ENCODE data around the gene CPNE8. TPM values are rescaled to one million over a fixed set of nuclear protein-coding genes. Genes with fewer than 3 reads are reported as not detected.

Gene CPNE8
- polyA plus RNA-seq, 2 of the 4 experiments (the other 2 are of a cell fraction): 8.0 to 30.1 TPM

DNA sequence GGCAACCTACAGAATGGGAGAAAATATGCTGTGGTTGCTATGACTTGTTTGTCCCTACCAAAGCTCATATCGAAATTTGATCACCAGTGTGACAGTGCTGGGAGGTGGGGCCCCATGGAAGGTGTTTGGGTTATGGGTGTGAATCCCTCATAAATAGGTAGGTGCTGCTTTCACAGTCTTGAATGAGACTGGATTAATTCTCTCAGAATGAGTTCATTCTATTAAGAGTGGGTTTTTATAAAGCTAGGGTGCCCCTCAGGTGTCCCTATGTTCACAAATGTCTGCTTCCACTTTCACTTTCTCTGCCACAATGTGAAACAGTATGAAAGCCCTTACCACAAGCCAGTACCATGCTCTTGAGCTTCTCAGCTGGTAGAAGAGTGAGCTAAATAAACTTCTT is 133.5 kb downstream of the CPNE8 start:
- no peak for DNase-seq (ENCODE audit: low read depth in 1 of 2, low spot score in 1 of 2)
- Histone ChIP-seq H3K9me3 (no peaks in the 10 kb centered on the region), H3K4me1 (no peaks in the 10 kb centered on the region; the same call in 2 of the 3 replicates), H3K4me2 (no peak overlapping the region), H3K4me3 (no peak overlapping the region), H3K27ac (no peak overlapping the region)
- ChIA-PET POLR2A (no interaction called here), CTCF (interaction anchor here (0.9 to 1.2 kb wide), 2 partner anchors 134 to 396 kb away, joined by 3 read pairs; no protein-coding TSS in a partner anchor)
- whole genome bisulfite sequencing (ENCODE audit: missing lambda C conversion rate): 86% methylated on average over 1 of the region's 1 CpG
- no peak for ATAC-seq
- FAIRE-seq: no peak
- TF ChIP-seq HOXB5 (CRISPR knock-in tag; IDR thresholded peaks at IDR 0.05) (no peak), KDM5A (IDR thresholded peaks at IDR 0.05) (no peak), FOXS1 (CRISPR knock-in tag; IDR thresholded peaks at IDR 0.05) (no peak), MYC (IDR thresholded peaks at IDR 0.05; ENCODE audit: borderline replicate concordance, low read length) (no peak), PHF8 (IDR thresholded peaks at IDR 0.05; ENCODE audit: borderline replicate concordance, low read depth) (no peak), POLR2A (IDR thresholded peaks at IDR 0.05; ENCODE audit: low read length) (no peak), ZFP36 (IDR thresholded peaks at IDR 0.05; ENCODE audit: borderline replicate concordance, partially characterized antibody) (no peak), CEBPB (IDR thresholded peaks at IDR 0.05) (no peak), POLR2AphosphoS2 (conservative IDR thresholded peaks at IDR 0.05; ENCODE audit: low read length) (no peak), JUN (IDR thresholded peaks at IDR 0.05) (no peak), GATA3 (IDR thresholded peaks at IDR 0.05; ENCODE audit: borderline replicate concordance) (no peak), ESRRA (IDR thresholded peaks at IDR 0.05; ENCODE audit: borderline replicate concordance, low read length) (no peak), SREBF2 (IDR thresholded peaks at IDR 0.05) (no peak), FOSL2 (IDR thresholded peaks at IDR 0.05) (no peak), FOSL2 (CRISPR knock-in tag; IDR thresholded peaks at IDR 0.05) (no peak), CBX8 (IDR thresholded peaks at IDR 0.05) (no peak), FOSB (CRISPR knock-in tag; IDR thresholded peaks at IDR 0.05) (no peak)
- TF ChIP-seq, protein P1, sequence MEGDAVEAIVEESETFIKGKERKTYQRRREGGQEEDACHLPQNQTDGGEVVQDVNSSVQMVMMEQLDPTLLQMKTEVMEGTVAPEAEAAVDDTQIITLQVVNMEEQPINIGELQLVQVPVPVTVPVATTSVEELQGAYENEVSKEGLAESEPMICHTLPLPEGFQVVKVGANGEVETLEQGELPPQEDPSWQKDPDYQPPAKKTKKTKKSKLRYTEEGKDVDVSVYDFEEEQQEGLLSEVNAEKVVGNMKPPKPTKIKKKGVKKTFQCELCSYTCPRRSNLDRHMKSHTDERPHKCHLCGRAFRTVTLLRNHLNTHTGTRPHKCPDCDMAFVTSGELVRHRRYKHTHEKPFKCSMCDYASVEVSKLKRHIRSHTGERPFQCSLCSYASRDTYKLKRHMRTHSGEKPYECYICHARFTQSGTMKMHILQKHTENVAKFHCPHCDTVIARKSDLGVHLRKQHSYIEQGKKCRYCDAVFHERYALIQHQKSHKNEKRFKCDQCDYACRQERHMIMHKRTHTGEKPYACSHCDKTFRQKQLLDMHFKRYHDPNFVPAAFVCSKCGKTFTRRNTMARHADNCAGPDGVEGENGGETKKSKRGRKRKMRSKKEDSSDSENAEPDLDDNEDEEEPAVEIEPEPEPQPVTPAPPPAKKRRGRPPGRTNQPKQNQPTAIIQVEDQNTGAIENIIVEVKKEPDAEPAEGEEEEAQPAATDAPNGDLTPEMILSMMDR (IDR thresholded peaks at IDR 0.05): no peak
- TF ChIP-seq, protein P2, sequence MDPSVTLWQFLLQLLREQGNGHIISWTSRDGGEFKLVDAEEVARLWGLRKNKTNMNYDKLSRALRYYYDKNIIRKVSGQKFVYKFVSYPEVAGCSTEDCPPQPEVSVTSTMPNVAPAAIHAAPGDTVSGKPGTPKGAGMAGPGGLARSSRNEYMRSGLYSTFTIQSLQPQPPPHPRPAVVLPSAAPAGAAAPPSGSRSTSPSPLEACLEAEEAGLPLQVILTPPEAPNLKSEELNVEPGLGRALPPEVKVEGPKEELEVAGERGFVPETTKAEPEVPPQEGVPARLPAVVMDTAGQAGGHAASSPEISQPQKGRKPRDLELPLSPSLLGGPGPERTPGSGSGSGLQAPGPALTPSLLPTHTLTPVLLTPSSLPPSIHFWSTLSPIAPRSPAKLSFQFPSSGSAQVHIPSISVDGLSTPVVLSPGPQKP (IDR thresholded peaks at IDR 0.05; ENCODE audit: low read depth, low read length): no peak
- TF ChIP-seq, protein P3, sequence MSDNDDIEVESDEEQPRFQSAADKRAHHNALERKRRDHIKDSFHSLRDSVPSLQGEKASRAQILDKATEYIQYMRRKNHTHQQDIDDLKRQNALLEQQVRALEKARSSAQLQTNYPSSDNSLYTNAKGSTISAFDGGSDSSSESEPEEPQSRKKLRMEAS (IDR thresholded peaks at IDR 0.05): no peak

DNA sequence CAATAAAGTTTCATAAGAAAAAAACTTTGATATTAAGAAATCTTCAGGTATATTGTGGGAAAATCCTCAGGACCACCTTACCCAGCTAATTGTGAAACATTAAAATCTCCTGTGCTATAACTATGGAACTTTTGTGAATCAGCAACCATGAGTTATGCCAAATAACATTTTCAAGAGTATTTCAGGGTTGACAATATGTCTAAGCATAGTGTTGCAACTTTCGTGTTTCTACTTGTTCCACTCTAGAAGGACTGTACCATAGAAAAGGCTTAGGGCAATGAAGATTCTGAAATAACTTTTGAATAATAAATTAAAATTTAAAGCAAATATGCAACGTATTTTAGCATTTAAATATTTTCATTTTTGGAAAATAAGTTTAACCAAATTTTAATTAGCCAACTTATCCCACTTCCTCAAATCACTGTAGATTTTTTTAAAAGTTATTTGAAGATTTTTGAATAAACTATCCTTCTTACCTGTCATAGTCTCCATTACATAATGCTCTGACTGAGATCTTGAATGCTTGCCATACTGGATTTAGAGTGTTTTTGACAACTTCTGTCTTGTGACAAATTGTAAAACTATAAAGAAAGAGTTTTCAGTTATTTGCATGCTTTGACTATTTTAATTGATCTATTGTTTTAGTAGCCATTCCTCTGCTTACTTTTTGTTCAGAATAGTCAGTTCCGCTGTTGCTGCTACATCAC is 143.6 kb downstream of the CPNE8 start:
- DNase-seq (ENCODE audit: low read depth in 1 of 2, low spot score in 1 of 2) (no peak), ATAC-seq (no peak), FAIRE-seq (no peak)
- WGBS (ENCODE audit: missing lambda C conversion rate): 89% methylated on average over 3 of the region's 3 CpGs
- Histone ChIP-seq H3K4me2 (no peak overlapping the region), H3K4me3 (no peak overlapping the region), H3K4me1 (no peaks in the 10 kb centered on the region), H3K27ac (no peak overlapping the region), H3K9me3 (no peaks in the 10 kb centered on the region)
- ChIA-PET CTCF (no interaction called here), POLR2A (no interaction called here)
- TF ChIP-seq RARB (CRISPR knock-in tag; IDR thresholded peaks at IDR 0.05) (no peak), RAD21 (conservative IDR thresholded peaks at IDR 0.05 in 1 of 2, IDR thresholded peaks at IDR 0.05 in 1 of 2) (no peak), RCOR1 (IDR thresholded peaks at IDR 0.05; ENCODE audit: low read depth, low read length) (no peak), NR3C1 (IDR thresholded peaks at IDR 0.05) (no peak), ZFP36 (IDR thresholded peaks at IDR 0.05; ENCODE audit: borderline replicate concordance, partially characterized antibody) (no peak), CBX8 (IDR thresholded peaks at IDR 0.05) (no peak), HOXB5 (CRISPR knock-in tag; IDR thresholded peaks at IDR 0.05) (no peak), RNF2 (IDR thresholded peaks at IDR 0.05; ENCODE audit: borderline replicate concordance, low read depth) (no peak), POLR2A (IDR thresholded peaks at IDR 0.05; ENCODE audit: low read length) (no peak), POLR2AphosphoS2 (conservative IDR thresholded peaks at IDR 0.05; ENCODE audit: low read length) (no peak), JUNB (IDR thresholded peaks at IDR 0.05) (no peak), HOXB13 (CRISPR knock-in tag; IDR thresholded peaks at IDR 0.05; ENCODE audit: low read depth) (no peak), CHD2 (IDR thresholded peaks at IDR 0.05; ENCODE audit: low read length, partially characterized antibody) (no peak)
- TF ChIP-seq, protein P4, sequence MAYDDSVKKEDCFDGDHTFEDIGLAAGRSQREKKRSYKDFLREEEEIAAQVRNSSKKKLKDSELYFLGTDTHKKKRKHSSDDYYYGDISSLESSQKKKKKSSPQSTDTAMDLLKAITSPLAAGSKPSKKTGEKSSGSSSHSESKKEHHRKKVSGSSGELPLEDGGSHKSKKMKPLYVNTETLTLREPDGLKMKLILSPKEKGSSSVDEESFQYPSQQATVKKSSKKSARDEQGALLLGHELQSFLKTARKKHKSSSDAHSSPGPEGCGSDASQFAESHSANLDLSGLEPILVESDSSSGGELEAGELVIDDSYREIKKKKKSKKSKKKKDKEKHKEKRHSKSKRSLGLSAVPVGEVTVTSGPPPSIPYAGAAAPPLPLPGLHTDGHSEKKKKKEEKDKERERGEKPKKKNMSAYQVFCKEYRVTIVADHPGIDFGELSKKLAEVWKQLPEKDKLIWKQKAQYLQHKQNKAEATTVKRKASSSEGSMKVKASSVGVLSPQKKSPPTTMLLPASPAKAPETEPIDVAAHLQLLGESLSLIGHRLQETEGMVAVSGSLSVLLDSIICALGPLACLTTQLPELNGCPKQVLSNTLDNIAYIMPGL (CRISPR knock-in tag; IDR thresholded peaks at IDR 0.05; ENCODE audit: borderline replicate concordance): no peak
- TF ChIP-seq, protein P1 (IDR thresholded peaks at IDR 0.05): no peak
- TF ChIP-seq, protein P5, sequence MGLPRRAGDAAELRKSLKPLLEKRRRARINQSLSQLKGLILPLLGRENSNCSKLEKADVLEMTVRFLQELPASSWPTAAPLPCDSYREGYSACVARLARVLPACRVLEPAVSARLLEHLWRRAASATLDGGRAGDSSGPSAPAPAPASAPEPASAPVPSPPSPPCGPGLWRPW (IDR thresholded peaks at IDR 0.05): no peak
